HL-60/S4 treated with retinoic acid at 250 ng/mL for 4 days and 3 days (cell line): Measurements from ENCODE around the gene NFATC2.

Experiments
- in situ Hi-C: fragments of 300-500 bp; cut with MboI; formaldehyde crosslinking; loops from 2 replicates; pipeline ENCODE4 v1.7.0; 2022; ENCODE audit warnings: low sequenced_read_pairs

Gene NFATC2

DNA sequence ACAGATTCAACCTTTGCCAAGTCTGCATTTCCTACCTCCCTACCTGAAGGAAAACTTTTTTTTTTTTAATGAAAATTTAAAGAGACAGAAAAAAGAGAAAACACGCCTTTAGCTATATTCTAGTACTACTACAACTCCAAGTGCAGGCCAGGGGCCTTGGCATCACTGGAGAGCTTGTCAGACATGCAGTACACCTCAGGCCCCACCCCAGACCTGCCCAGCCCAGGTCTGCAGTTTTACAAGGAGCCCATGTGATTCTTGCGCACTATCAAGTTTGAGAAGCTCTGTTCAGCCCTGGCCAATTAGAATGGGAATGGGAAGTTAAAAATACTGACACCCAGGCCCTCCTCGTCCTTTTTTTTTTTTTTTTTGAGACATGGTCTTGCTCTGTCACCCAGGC, 85.0 kb downstream of the NFATC2 start:
- in situ Hi-C loops = no loop called here

DNA sequence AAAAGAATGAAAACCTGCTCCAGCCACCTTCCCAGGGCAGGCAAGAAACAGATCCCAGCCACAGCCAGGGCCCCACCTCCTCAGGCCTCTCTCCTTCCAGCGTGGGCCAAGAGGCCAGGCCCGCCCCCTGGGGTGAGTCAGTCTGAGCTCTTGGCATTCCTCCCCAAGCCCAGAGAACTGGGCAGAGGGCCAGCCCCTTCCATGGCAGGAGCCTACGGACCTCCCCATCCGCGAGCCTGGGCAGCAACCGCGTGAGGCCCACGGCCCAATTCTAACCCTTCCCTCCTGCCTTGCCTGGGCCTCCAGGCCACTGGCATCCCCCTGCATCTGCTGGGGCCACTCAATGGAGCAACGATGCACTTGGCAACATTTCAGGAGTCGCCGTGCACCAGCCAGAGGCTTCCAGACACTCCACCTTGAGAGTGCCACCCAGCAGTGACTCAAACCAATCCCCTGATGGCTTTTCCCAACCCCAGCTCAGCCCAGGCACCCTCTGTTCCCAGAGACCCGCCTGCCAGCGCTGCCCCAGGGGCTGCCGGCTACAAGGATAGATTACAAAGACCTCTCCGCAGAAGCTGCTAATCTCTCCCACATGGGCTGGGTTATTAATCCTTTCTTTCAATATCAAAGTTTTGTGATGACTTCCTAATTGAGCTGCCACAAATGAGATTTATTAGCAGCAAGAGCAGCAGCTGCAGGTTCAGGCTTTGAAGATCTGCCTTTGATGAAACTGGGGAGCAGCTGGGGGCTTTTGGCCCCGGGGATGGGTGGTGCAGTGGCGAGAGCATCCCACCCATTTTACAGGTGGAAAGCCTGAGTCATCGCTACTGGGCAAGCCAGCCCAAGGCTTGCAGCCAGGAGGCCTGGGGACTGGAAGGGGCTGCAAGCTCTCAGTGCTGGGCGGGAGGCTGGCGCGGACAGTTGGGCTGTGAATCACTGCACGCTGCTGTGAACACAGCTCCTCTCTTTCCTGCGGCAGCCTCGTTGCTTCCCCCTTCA, 85.7 kb downstream of the NFATC2 start:
- in situ Hi-C loops = no loop called here

DNA sequence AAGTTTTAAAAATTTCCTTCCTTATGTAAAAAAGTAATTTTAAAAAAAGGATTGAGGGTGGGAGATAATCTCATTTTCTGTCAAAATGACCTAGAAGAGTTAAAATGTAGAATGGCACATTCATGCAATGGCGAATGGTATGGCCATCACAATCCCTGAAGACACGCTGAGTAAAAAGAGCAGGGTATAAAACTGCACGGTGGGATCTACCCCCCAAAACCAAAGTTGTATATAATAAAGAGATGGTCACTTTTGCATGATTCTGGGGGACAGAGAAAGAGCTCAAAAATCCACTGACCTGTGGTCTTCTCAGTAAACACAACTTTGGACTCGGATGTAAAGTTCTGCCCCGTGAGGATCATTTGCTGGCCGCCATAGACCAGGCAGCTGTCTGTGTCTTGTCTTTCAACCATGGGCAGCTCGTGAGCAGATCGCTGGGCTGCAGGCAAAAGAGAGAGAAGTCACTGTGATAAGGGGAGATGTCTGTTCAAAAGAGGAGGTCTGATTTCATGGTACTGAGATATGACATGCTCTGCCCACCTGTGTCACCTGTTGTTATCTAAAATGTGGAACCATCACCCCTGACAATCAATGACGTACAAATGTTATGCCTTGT, 88.2 kb downstream of the NFATC2 start:
- in situ Hi-C loops = no loop called here

DNA sequence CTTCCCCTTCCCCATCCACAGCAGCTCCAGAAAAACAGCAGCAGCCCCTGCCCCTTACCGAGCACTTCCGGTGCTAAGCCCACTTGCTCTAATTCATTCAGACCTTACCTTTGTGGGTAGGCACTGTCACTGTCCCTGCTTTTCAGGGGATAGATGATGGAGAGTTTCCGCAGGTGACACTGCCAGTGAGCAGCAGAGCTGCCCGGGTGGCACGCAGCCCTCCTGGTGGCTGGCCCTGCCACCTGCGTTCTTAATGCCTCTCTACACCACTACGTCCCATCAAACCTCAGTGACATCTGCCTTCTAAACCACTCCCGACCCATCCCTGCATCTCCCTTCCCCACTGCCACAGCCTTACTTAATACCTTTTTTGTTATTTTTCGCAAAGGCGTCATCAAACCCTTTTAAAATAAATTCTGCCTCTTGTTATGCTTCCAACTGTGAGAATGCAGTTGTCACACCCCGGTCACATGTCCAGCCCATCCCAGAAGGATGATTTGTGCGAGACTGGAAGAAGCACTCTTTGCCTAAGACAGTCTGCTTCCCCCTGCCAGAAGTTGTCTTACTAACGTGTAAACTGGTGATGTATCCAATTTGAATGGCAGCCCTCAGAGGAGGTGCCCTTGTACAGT, 89.7 kb downstream of the NFATC2 start:
- in situ Hi-C loops = no loop called here

DNA sequence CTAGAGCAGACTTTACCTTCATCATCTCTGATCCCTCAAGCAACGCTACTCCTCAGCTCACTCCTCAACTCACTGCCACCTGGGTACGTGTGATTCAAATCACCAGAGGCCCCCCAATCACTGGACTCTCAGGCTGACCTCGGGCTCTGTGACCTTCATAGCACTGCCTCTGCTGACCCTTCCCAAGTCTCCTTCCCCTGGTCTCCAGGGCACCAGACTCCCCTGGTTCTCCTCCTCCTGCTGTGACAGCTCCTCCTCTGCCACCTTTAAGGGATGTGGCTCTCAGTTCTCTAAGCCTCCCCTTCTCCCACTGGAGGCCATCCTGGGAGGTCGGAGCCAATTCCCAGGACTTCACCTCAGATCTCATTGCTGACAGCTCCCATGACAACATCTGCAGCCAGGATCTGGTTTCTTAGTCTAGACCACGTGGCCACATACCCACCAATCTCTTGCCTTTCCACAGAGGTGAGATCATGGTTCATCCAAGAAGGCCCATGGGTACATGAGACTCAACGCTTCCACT, 90.4 kb downstream of the NFATC2 start:
- in situ Hi-C loops = no loop called here

DNA sequence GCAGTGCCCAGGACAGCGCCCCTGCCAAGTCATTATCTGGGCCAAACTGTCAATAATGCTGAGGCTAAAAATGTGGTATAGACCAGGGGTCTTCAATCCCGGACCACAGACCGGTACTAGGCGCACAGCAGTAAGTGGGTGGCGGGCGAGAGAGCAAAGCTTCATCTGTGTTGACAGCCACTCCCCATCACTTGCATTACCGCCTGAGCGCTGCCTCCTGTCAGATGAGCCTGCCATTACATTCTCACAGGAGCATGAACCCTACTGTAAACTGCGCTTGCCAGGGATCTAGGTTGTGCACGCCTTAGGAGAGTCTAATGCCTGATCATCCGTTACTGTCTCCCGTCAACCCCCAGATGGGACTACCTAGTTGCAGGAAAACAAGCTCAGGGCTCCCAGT, 91.0 kb downstream of the NFATC2 start:
- in situ Hi-C loops = no loop called here

DNA sequence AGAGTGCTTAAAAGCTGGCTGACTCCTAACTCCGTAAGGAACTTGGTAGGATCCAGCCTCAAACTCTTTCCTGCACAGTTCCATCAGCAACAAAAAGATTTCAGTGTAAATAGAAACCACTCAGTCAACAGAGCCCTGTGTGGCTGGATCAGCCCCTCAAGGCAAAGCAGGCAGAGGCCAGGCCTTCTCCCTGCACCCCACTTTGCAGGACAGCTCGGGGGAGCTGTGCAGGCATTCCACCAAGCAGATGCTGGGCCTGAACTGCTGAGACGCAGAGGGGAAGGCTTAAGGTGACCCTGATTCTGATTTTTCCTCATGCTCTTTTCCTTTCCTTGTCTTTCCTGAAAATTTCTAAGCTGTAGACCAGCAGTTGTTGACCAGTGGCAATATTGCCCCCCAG, 91.5 kb downstream of the NFATC2 start:
- in situ Hi-C loops = no loop called here

DNA sequence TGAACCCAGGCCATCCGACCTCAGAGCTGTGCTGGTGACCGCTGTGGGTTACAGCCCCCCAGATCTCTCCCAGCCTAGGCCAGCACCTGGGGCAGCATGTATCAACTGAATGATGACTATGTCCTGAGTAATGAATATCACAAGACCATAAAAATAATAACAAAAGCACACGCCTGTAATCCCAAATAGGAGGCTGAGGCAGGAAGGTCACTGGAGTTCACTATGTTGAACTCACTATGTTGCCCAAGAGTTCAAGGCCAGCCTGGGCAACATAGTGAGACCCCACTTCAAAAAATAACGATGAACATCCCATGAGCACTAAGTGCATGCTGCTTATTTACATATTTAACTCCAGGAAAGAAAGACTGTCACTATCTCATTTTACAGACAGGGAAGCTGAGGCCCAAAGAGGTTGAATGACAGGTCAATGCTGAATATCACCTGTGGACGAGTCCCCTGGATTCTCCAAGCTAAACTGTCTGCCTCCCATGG, 92.3 kb downstream of the NFATC2 start:
- in situ Hi-C loops = no loop called here

DNA sequence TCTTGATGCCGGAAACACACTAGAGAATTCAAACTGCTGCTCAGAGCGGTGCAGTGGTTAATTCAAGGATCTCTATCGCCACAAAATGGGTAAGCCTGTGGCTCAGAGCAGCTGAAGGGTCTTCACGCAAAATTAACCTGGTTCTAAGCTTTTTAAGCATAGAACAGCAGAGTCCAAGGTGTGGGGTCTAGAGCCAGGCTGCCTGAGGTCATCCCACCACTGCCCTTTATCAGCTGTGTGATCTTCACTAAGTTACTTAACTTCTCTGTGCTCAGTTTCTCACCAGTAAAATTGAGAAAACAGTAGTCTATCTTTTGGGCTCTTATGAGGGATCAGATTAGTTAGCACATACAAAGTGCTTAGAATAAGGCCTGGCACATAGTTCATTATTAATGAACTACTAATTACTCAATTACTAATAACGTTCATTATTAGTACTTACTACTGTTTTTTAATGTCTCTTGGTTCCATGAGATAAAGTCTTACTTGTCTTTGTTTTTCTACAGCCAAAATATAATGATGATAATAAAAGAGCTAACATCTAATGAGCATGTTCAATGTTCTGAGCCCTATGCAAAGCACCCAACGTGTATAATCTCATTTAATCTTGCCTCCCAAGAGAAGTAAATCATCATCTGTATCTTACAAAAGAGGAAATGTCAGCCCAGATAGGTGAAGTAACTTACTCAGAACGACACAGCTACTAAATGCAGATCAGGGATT, 92.9 kb downstream of the NFATC2 start:
- in situ Hi-C loops = no loop called here

DNA sequence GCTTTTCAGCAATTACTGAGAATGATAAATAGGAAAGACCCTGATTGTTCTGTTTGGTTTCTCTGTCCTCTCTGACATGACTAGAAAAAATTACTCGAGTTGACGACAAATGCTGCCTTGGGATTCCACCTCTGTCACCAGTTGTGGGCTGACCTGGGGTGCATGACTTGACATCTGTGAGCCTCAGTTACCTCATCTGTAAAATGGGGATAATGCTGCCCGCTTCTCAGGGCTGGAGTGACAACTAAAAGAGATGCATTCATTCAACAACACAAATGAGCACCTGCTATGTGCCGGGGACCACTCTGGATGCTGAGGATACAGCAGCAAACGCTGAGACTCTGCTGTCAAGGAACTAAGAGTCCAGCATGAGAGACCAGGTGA, 94.8 kb downstream of the NFATC2 start:
- in situ Hi-C loops = no loop called here

DNA sequence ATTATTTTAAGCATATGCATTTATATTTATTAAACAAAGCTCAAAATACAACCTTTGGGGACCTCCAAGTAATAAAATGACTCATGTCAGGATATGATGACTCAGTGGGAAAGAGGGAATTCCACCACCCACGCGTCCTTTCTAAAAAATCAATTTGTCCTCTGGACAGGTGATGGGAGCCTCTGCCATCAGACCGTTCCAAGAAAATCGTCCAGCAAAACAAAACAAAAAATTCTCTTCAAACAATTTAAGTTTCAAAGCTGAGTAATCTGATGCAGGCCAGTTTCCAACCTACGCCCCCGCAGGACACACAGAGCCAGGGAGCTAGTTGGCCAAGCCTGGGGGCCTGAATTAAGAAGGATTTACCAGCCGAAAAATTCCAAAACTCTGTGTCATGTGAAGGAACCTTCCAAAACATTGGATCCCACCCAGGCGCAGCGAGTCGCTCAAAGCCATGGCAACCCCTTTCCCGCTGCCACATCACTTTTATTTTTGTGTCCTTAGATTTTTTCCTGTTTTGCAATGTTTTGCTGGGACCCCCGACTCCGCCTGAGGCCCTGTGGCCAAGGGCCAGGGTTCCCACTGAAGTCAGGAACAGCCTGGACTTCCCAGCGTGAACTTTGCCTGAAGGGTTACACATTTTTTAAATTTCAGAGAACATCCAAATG, 95.3 kb downstream of the NFATC2 start:
- in situ Hi-C loops = no loop called here

DNA sequence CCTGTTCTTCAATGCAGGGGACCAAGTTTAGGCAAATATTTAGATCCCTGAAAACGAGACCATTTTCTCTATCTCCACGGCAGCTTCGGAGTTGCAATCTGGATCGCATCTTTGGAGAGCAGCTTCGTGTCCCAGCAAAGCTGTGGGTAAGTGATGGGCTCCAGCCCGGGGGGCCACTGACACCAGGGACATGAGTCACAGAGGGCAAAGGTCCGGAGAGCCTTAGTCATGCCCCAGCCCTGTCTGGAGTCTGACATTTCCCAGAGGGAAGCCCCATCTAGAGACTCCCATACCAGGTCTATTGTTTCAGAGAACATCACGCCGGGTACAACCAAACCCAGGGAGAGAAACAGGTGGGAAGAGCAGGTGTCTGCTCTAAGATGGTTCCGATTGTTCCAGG, 95.9 kb downstream of the NFATC2 start:
- in situ Hi-C loops = no loop called here

DNA sequence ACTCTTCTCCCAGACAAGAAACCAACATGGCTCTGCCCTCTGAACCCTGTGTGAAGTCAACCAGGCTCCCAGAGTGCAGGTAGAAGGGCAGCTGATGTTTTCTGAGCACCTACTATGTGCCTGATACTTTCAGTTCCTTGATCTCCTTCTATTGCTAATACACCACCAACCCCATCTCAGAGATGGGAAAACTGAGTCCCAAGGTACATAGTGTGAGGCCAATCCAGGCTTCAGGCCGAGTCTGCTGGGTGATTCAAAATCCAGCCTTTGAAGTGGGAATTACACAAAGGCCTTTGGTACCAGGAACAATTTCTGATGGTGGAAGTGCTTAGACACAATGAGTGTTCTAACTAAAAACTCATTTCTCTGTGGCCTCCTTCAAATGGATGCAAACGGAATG, 96.3 kb downstream of the NFATC2 start:
- in situ Hi-C loops = no loop called here

DNA sequence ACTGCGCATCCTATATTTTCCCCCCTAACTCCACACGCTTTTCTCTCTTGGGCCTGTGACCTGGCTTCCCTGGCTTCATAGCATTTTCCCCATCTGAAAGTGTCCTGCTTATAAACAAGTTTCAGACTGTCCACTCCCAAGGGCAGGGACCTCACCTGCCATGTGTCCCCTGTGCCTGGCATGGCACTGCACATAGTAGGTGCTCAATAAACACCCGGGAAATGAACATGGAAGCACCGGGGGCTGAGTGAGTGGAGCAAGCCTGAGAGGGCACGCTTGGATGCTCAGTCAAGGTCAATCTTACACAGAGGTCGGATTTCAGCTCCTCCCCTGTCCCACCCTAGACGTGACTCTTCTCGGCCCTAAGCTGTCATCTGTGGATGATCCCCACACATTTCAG, 96.9 kb downstream of the NFATC2 start:
- in situ Hi-C loops = no loop called here

DNA sequence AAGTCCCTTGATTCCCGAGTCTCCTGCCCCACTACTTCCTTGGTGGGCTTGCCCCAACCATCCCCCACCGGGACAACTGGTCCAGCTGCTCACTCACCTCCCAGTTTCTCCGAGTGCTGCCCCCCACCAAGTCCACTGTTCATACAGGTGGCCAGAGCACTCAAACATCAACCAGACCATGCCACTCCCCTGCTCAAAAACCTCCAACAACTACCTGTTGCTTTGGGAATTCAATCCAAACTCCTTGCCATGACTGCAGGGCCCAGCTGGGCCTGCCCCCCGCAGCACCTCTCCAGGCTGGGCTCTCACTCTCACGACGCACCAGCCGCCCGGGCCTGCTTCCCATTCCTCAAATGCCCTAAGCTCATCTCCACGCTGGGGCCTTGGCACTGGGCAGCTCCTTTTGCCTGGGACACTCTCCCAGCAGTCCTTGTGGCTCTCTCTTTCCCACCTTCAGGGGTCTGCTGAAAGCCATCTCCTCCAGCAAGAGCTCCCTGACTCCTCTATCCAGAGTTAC, 97.5 kb downstream of the NFATC2 start:
- in situ Hi-C loops = no loop called here

DNA sequence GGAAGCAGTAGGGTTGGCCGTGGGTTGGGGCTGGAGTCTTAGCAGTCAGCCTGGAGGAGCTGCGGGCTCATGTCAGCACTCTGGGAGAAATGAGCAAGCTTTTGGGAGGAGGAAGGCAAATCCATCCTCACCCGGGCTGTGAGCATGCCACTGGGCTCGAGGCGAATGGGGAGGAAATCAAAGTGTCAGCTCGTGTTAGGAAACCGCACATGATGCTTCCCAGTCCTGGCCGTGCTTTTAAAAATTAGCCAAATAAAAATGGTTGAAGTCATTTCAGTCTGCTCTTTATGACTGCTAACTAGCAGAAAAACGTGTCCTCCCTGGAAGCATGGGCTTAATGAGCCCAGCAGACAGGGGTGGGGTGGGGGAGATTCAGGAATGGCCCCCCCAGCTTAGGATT, 98.1 kb downstream of the NFATC2 start:
- in situ Hi-C loops = no loop called here

DNA sequence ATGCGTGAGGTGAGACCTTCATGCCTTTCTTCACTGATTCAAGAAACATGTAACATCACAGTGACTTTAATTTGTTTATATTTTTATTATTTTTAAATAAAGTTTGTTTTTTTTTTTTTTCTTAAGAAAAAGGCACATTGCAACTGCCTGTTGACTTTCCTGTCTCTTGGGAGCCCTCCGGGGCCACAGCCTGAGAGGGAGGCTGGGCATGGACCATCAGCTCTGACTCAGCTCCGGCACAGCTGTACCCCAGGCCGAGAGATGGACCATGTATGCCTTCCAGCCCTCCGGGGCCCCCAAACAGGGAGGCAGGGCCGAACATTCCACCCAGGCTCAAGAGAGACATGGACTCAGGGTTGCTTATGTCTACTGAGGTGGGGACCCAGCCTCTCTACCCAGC, 99.9 kb downstream of the NFATC2 start:
- in situ Hi-C loops = no loop called here

DNA sequence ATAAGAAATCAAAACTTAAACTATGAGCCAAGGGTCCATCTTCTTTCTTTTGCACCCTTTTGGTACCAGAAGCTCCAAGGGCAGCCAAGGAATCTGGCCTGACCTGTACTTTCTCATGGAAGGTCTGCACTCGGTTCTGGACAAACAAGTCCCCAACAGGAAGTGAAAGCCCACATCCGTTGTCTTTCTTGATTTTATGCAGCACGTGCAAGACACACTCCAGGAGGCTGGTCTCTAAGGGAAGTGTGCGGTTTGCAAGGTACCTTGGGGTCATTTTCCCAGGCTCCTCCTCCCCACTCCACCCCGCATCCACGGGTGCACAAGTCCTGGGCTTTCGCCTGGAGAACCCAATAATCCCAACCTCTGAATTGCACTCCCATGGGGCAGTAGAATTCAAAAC, 101.9 kb downstream of the NFATC2 start:
- in situ Hi-C loops = no loop called here

DNA sequence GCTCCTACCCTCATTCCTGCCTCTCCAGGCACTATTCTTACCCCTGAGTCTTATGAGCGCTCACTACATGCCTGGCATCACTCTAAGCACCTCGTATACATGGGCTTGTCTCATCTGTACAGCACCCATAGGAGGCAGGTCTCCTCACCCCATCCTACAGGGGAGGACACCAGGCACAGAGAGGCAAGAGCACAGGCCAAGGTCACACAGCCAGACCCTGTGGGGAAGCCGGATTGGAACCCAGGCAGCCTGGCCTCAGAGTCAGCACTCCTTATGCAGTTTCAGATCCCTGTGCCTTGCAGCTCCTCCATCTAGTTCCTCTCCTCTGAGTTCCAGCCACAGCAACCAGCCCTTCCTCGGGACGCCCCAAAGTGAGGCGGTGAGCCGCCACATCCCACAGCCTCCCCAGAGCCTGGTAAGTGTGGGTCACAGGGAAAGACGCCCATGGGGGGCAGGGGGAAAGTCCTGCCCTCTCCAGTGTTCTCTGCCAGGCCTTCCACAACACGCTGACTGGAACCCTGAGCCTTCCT, 103.3 kb downstream of the NFATC2 start:
- in situ Hi-C loops = no loop called here

DNA sequence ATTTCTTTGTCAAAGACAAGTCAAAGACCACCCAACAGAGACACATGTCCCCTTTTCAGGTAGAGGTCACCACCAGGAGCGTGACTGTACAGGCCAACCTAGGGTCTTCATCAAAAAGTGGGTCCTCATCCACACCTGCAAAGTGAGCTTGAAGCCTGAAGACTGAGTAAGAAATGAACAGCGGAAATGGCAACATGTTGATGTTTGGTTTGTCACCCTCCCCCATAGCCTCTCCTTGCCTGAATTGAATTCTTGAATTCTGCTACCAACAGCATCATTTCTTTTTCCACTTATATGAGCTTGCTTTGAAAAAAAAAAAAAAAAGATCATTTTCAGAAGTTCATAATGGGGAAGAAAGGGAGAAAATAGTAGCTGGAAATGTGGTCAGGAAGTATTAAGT, 104.4 kb downstream of the NFATC2 start:
- in situ Hi-C loops = no loop called here
